Measurements from ENCODE around the gene SNX32. TPM values are rescaled to one million over a fixed set of nuclear protein-coding genes. Genes with fewer than 3 reads are reported as not detected.
A peak's percentile ranks its signal among the peaks of the same experiment; 100 is the strongest.

Gene SNX32
- total RNA-seq, 2 donors from 2014 or later = 1.5 to 4.3 TPM

GRCh38 chr11:65816696-65817095 is 17.1 kb upstream of the SNX32 start:
- no peaks in the 10 kb centered on the region for H3K9me3 ChIP-seq (ENCODE audit: control insufficient read depth, low read length)
- H3K27ac ChIP-seq (ENCODE audit: low read depth, low read length) = no peak overlapping the region
- H3K27me3 ChIP-seq (ENCODE audit: control insufficient read depth, insufficient read depth, low read length, poor library complexity, severe bottlenecking) = peaks cover 15% of the 10 kb centered on the region
- H3K9ac ChIP-seq (ENCODE audit: extremely low read depth, low read length, poor library complexity, severe bottlenecking) = no peak overlapping the region
- H3K4me1 ChIP-seq (ENCODE audit: control insufficient read depth, insufficient read depth, low read length) = no peaks in the 10 kb centered on the region
- DNase-seq = no peak
- Mint-ChIP-seq H3K27ac (no peak overlapping the region), H3K4me3 (peak overlapping the region; percentile 55), H3K27me3 (ENCODE audit: insufficient read depth) (peaks cover 19% of the 10 kb centered on the region), H3K4me1 (peaks cover 10% of the 10 kb centered on the region), H3K36me3 (ENCODE audit: low read depth) (no peaks in the 10 kb centered on the region), H3K9me3 (no peaks in the 10 kb centered on the region)
- no peak for TF ChIP-seq CTCF (conservative IDR thresholded peaks at IDR 0.05)
- H3K36me3 ChIP-seq (ENCODE audit: control insufficient read depth, insufficient read depth, low read length) = no peaks in the 10 kb centered on the region
- no peak overlapping the region for H3K4me3 ChIP-seq (ENCODE audit: low read length)
- 90 to 96% methylated on average over 2 to 3 of the region's 3 CpGs for WGBS, 2 experiments (ENCODE audit: insufficient coverage in 1 of 2, insufficient read length in 1 of 2)

GRCh38 chr11:65817312-65817834 is 16.4 kb upstream of the SNX32 start:
- Mint-ChIP-seq H3K27me3 (ENCODE audit: insufficient read depth) (peaks cover 12% of the 10 kb centered on the region), H3K27ac (no peak overlapping the region), H3K9me3 (no peaks in the 10 kb centered on the region), H3K36me3 (ENCODE audit: low read depth) (no peaks in the 10 kb centered on the region), H3K4me3 (peak overlapping the region; percentile 55), H3K4me1 (peaks cover 10% of the 10 kb centered on the region)
- 84 to 85% methylated on average over 3 to 5 of the region's 5 CpGs for WGBS, 2 experiments (ENCODE audit: insufficient coverage in 1 of 2, insufficient read length in 1 of 2)
- Histone ChIP-seq H3K4me3 (ENCODE audit: low read length) (peak overlapping the region; percentile 86), H3K36me3 (ENCODE audit: control insufficient read depth, insufficient read depth, low read length) (no peaks in the 10 kb centered on the region), H3K9ac (ENCODE audit: extremely low read depth, low read length, poor library complexity, severe bottlenecking) (peak overlapping the region; percentile 53), H3K27ac (ENCODE audit: low read depth, low read length) (no peak overlapping the region), H3K4me1 (ENCODE audit: control insufficient read depth, insufficient read depth, low read length) (no peaks in the 10 kb centered on the region), H3K27me3 (ENCODE audit: control insufficient read depth, insufficient read depth, low read length, poor library complexity, severe bottlenecking) (peaks cover 15% of the 10 kb centered on the region), H3K9me3 (ENCODE audit: control insufficient read depth, low read length) (no peaks in the 10 kb centered on the region)
- no peak for DNase-seq
- TF ChIP-seq CTCF (conservative IDR thresholded peaks at IDR 0.05) = no peak

GRCh38 chr11:65817835-65818680 is 15.7 kb upstream of the SNX32 start:
- Histone ChIP-seq H3K27me3 (ENCODE audit: control insufficient read depth, insufficient read depth, low read length, poor library complexity, severe bottlenecking) (peaks cover 15% of the 10 kb centered on the region), H3K9ac (ENCODE audit: extremely low read depth, low read length, poor library complexity, severe bottlenecking) (peak overlapping the region; percentile 53), H3K36me3 (ENCODE audit: control insufficient read depth, insufficient read depth, low read length) (no peaks in the 10 kb centered on the region), H3K9me3 (ENCODE audit: control insufficient read depth, low read length) (no peaks in the 10 kb centered on the region), H3K27ac (ENCODE audit: low read depth, low read length) (no peak overlapping the region), H3K4me1 (ENCODE audit: control insufficient read depth, insufficient read depth, low read length) (no peaks in the 10 kb centered on the region), H3K4me3 (ENCODE audit: low read length) (peak overlapping the region; percentile 86)
- H3K27ac Mint-ChIP-seq = no peak overlapping the region
- peak; percentile 100 for TF ChIP-seq CTCF (conservative IDR thresholded peaks at IDR 0.05)
- peak overlapping the region; percentile 55 for H3K4me3 Mint-ChIP-seq
- peaks cover 12% of the 10 kb centered on the region for H3K27me3 Mint-ChIP-seq (ENCODE audit: insufficient read depth)
- H3K36me3 Mint-ChIP-seq (ENCODE audit: low read depth) = no peaks in the 10 kb centered on the region
- H3K4me1 Mint-ChIP-seq = peaks cover 10% of the 10 kb centered on the region
- 11 to 29% methylated on average over 20 to 72 of the region's 74 CpGs for WGBS, 2 experiments (ENCODE audit: insufficient coverage in 1 of 2, insufficient read length in 1 of 2)
- H3K9me3 Mint-ChIP-seq = no peaks in the 10 kb centered on the region
- DNase-seq = peak; percentile 98
